T follicular helper cell (primary cell): ENCODE measurements around the gene LPAR3.
"Not testable (repeated sequence)": the region's sequence is repeated elsewhere in the genome, so short reads cannot be mapped to it uniquely, and the experiment has no call there.

Source experiments
- DNase-seq: peaks from one replicate; pipeline ENCODE4 v3.0.0-alpha.2; 2020; ENCODE audit warnings: low read depth
- total RNA-seq, 2 experiments: gene quantifications; one replicate each; lab custom pipeline; 2026; lab: John Stamatoyannopoulos, UW

The LPAR3 gene, protein sequence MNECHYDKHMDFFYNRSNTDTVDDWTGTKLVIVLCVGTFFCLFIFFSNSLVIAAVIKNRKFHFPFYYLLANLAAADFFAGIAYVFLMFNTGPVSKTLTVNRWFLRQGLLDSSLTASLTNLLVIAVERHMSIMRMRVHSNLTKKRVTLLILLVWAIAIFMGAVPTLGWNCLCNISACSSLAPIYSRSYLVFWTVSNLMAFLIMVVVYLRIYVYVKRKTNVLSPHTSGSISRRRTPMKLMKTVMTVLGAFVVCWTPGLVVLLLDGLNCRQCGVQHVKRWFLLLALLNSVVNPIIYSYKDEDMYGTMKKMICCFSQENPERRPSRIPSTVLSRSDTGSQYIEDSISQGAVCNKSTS
- total RNA-seq, result 3.9 to 36.1 reads per million in 2 experiments

DNA sequence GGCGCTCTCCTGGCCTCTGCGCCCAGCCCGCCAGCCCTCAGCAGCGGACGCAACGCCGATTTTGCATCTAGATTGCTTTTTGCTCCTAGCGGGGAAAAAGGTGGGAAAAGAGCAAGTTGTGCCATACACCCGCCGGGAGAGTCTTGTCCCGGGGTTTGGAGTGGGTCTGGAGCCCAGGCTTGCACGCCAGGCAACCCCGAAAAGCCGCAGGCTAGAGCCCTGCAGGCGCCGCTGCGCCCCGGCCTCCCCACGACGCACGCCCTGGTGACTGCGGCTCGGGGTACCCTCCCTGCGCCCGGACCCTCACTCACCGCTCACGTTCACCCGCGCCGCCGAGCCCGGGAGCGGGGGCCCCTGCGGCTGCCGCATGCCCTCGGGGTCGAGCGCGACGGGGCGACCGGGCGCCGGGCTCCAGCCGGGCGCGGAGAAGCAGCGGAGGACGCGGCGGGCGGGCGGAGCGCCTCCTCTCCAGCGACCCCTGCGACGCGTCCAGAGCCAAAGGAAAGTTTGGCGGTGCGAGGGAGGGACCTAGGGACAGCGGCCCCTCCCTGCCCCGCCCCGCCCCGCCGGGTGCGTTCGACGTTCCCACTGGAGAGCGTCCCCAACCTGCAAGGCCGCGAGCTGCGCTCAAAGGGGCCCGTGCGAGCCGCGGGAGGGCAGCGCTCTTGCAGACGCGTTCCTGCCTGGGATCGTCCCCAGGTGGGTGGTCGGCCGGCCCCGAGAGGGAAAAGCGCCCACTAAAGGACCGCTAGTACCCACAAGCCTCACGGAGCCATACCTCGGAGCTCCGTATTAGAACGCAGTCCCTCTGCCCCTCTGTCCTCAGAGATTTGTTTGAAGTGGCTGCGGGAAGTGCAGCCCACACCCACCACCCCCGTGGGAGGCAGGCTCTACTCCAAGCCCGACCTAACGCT, at the start of gene LPAR3:
TSS of gene LPAR3 (minus strand) at position 502 of the 914 bp plus-strand sequence. CDS start 27,086 bp downstream, outside the sequence.
- no peak for DNase-seq

DNA sequence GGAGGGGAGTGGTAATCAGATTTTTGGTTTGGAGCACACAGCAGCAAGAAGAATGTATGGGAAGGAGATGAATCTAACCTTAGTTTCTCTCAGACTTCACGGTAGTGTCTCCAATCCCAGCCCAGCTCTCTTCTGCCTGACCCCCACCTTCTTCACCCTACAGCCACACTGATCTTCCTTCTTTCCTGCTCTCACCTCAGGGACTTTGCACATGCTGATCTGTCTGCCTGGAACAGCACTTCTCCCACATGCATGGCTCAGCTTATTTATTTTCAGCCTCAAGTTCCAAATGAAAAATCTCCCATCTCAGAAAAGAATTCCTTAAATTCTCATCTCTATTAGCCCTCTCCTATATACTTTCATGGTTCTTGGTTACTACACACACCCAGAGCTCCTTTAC, 48.8 kb upstream of the LPAR3 start:
- DNase-seq, result no peak

DNA sequence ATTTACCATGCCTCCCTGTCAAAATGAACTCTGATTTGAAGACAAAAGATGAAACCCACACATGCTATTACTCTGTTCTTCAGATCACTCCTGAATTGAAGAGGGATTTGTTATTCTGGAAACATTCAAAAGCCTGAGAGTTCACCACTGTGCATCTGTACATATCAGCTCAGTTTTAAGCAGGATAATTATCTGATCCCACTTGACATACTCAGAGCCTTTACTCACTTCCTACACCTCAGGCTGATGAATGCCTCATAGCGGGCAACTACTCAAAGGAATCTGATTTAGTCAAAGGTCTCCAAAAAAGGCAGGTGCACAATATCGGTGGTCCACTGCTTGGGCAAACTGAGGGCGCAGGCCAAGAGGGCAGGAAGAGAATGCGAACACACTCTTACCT, 47.5 kb upstream of the LPAR3 start:
- DNase-seq, result no peak

DNA sequence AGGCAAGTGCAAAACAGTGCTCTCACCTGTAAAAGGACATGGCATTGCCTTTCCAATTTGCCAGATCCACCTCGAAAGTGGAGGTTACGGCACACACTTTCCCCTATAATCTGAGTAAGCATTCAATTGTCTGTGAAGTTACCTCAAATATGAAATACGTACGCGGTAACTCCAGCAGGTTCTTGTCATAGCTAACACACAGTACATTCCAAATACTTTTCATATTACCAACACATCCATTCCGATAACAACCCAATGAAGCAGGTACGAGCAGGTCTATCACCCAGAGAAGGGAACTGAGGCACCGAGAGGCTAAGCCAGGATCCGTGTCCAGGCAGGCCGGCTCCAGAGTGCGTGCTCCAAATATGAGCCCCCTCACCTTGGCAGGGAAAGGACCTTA, 46.8 kb upstream of the LPAR3 start:
- DNase-seq, result no peak

DNA sequence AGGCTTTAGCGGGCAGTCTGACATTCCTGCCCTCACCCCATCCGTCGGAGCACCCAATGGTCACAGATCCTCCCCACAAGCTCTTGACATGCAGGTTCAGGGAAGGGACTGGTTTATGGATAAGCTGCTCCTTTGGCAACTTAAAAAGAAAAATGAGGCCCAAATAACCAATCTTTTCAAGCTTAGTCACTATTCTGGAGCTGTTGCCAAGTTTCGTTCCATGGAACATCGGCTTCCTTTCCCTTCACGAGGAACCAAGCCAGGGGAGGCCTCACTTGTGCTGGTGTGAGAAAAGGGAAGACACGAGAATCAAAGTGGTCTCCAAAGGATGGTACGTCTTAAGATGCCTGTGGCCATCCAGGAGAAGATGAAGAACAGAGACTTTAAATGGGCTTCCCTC, 46.1 kb upstream of the LPAR3 start:
- no peak for DNase-seq

DNA sequence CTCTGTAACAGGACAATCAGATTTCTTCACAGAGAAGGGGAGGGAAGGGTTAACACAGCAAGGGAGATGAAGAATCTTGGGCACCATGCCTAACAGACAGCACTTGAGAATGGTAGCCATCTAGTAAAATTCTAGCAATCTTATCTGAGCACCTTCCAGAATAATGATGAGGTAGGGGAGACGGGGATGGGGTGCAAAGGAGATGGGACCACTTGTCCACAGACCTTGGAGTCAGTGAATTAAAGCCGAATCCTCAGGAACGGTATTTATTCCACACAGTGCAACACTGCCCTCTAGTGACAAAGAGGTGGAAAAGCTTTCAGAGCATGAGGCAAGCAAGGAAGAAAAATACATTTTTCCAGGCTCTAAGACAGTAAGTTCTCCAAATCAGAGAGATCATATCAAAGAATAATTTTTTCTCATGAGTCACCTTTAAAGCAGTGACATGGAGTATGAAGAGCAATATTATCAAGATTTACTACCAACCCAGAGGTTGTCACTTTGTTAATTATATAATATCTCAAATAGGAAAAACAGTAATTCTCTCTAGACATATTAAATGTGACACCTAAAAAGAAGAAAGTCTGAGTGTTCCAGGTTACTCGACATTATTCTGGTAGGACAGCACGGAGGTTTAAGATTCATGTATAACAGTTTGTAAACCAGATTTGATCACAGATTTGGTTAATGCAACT, 43.3 kb upstream of the LPAR3 start:
- no peak for DNase-seq

DNA sequence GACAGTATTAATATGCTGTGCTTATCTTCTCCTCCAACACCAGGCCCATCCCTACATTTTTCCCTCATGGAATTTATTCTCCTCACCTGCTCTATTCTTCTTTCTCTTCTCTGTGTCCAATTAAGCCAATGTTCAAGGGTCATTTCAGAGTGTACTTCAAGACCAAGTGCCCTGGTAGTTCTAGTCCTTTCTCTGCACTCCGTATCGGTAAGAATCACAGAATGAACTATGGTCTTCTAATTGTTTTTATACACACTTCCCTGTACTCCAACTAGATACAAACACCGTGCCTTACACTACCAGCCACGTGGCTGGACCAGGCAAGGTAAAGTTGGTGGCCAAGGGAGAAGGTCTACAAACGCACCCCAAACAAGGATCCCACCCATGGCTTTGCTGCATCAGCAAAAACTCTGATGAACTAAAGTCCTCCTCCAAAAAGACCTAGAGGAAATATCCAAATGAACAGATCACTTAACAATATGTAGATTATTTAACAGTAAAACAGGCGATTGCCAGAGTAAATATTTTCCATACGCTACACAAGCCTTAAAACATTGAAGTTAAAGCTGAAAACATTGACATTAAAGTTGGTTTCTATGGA, 40.1 kb upstream of the LPAR3 start:
- DNase-seq, result no peak

DNA sequence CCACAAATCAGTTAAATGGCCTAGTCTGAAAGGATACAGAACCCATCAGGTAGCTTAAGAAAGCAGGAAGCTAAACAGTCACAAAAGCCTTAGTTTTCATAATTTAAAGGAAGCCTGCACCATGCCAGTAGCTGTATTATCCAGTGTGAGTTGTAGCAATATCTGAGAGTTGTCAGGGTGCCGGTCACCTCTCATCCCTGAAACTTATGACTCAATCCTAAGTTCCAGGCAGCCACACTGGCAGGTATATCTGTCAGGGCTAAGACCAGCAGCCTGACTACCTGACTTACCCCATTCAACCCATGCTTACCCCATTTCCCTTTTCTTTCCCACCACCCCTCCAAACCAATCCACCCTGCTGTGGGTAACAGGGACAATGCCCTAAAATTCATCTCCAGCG, 37.8 kb upstream of the LPAR3 start:
- DNase-seq, result no peak

DNA sequence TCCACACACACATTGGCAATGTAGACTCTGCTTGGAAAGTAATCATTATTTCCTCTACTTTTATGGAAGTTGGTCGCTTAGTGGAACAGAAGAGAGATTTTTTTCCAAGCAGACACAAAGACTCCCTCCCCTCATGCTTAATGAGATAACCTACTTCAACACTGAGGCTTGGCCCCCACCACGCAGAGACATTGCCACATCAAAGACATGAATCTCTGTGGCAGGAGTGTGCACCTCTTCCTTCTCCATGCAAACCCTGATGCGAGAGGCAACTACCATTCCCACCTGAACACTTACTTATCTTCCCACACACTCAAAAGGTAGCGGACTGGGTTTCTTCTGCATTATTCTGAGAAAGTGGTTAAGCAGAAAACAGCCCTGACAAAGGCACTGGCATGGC, 37.3 kb upstream of the LPAR3 start:
- no peak for DNase-seq

DNA sequence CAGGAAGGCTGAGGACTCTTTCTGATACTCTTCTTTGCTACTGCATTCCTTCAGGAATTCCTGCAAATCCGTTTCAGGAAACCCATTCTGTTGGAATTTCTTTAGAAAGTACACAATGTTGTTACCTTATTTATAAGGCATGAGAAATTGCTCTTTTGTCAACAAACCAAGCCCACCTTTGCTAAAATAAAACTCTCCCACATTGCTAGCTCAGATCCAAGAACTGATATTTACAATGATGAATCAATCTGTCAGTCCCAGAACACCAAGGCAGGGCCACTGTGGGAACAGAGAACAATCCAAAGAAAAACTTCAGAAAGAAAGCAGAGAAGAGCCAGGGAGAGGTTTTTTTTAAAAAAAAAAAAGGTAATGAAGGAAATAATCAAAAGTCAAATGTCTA, 36.6 kb upstream of the LPAR3 start:
- no peak for DNase-seq

DNA sequence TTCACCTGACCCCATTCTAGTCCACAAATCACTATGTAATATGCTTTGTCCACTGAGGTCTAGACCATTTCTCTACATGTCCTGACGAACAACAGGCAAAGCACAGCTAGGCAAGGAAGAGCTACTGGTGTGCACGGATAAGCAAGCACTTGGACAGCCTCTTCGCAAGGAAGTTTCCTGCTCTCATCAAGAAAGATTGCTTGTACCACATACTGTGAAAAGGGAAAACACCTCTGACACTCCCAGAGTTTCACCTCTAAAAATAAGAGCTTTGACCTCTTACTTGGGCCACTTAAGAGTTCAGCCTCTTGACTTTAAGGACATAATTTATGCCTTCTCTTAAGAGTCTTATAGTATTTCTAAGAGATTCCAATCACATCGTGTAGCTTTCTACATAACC, 36.0 kb upstream of the LPAR3 start:
- no peak for DNase-seq

DNA sequence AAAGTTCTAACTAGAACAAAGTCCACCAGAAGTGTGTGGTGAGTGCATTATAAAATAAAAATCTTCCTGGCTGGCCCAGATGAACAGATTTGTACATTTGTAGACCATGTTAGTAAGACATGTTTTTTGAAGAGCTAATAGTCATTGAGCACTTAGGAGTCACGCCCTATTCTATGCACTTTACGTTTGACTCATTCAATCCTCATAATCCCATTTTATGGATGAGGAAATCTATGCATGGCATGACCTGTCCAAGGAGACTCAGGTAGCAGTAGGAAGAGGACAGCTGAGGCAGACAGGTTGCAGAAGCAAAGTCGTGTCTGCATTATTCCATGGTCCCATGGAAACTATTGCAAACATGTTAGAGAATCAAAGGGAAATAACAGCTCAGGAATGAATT, 30.3 kb upstream of the LPAR3 start:
- no peak for DNase-seq

DNA sequence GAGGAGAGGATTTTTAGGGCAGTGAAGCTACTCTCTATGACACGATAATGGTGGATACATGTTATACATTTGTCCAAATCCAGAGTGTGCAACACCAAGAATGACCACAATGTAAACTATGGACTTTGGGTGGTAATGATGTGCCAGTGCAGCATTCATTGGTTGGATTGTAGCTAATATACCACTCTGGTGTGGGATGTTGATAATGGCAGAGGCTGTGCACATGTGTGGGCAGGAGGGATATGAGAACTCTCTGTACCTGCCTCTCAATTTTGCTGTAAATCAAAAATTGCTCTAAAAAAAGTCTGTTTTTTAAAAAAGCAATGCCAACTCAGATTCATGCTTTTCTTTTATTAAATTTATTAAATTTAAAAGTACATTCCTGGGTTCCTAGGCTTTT, 27.2 kb upstream of the LPAR3 start:
- DNase-seq, result no peak

DNA sequence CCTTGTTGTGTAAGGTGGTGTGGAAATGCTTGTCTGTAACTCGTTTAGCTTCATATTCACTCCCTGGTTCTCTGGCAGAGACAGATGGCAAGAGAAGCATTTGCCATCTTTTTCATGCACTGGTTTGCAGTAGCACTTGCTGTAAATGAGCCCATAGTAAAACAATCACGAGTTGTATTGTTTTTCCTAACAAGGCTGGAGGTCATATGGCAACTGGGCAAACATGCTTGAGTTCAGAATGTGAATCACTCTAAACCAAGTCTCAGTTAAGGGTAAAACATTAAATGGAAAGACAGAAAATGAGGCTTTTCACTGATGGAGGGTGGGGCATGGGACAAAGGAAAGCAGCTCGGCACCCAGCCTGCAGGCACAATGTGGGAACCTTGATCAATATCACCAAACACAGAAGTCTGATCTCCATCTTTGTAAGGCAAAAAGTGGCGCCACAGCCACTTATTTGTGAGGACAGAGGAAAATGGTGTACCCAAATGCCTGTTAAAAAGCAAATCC, 26.5 kb upstream of the LPAR3 start:
- DNase-seq, result no peak

DNA sequence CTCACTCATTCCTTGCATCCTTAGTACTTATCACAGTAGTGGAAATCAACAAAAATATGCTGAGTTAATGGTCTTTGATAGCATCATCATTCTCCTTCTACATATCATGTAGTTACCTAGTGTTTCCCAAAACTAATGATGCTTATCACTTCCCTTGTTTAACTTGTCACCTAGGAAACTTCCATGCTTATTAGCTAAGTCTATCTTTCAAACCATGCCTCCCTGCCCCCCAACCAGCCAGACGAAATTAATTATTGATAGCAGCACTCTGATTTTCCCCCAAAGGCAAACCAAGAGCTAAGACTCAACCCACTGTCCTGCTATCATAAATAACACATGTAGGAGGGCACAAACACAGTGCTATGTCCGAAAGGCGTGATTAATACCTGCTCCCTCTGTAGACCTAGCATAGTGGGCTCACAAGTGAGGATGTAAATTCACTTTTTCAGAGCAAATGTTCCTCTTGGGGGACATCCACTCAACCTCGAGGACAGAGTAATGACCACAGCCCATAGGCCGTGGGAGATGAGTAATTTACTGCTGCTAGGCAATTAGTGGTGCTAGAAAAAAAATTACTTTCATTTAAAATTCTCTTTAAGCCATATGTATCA, 25.8 kb upstream of the LPAR3 start:
- no peak for DNase-seq

DNA sequence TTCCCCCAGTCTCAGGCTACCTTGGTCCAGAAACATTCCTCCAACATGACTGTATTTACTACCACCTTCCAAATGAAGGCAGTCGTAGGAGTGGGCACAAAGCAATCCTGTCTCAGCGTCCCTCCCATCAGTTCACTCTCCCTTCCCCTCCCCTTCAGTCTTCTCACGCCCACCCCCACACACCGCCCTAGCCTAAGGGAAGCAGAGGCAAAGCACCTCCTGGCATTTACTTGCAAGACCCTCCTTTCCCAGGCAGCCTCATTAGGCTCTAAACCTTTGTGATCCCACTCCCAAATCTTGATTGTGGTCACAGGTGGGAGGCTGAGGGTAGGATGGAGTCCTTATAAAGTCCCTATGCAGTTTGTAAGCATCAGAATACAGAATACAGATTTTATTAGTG, 23.9 kb upstream of the LPAR3 start:
- DNase-seq, result no peak

DNA sequence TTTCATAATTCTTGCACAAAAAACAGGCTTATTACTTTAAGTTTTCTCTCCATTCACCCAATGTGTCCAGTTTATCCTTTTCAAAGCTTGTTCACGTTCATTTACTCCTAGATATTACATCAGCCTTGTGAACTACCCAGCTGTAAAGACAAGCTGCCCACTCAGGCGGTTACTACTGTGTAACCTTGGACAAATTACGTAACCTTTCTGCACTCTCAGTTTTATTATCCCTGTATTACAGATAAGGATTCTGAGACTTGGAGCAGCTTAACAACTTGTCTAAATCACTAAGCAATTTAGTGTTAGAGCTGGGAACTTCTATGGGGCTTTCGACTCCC, 20.5 kb upstream of the LPAR3 start:
- no peak for DNase-seq

DNA sequence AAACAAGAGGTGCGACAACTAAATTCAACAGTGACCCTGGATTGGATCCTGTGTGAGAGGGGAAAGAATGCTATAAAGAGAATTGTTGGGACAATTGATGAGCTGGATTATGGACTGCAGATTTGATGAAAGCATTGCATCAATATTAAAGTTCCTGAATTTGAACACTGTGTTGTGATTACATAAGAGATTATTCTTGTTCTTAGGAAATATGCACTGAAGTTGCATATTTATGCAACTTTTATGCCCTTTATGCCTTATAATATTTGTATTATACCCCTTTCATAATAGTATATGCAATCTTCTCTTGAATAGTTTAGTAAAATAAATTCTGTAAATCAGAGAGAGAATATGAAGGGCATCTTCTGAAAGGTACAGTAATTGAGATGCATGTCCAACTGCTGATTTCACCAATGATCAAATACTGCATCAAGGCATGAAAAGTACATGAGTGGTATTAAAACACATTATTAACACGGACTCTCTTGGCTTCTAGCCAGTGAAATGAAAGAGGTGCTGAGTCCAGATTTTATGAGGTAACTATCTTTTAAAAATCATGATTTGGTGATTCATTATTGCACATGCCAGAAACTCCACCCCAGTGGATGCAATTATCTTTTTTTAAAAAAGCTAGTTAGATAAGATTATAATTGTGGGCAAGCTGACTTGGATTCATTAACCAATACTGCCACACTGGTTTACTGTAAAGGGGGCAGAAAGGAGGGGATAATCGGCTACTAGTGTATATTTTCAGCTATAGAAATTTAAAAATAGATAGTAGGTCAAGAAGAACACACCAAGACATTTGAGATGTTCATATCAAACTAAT, 19.9 kb upstream of the LPAR3 start:
- no peak for DNase-seq

DNA sequence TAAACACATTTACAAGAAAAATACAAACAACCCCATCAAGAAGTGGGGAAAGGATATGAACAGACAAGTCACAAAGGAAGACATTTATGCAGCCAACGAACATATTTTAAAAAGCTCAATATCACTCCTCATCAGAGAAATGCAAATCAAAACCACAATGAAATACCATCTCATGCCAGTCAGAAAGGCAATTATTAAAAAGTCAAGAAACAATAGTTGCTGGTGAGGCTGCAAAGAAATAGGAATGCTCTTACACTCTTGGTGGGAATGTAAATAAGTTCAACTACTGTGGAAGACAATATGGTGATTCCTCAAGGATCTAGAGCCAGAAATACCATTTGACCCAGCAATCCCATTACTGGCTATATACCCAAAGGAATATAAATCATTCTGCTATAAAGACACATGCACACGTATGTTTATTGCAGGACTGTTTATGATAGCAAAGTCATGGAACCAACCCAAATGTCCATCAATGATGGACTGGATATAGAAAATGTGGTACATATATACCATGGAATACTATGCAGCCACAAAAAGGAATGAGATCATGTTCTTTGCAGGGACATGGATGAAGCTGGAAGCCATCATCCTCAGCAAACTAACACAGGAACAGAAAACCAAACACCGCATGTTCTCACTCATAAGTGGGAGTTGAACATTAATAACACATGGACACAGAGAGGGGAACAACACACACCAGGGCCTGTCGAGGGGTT, 15.9 kb upstream of the LPAR3 start:
- DNase-seq, result not testable (repeated sequence)
